H1 (cell line): ENCODE measurements around the gene ARMC5. TPM values are rescaled to one million over a fixed set of nuclear protein-coding genes. Genes with fewer than 3 reads are reported as not detected.

Experiments used
- BRCA1 ChIP-seq: IDR thresholded peaks from 2 replicates; pipeline ENCODE4 v1.6.1; 2012; ENCODE audit warnings: low read depth, low read length, improper control_type of control experiment
- CBX8 ChIP-seq: fragments of 300-800, 300-1000 bp; sonication (generic); IDR thresholded peaks from 2 replicates; pipeline ENCODE4 v1.7.1; 2016; ENCODE audit warnings: low read depth, low read length, borderline replicate concordance
- NRF1 ChIP-seq: IDR thresholded peaks from 2 replicates; pipeline ENCODE4 v1.6.1; 2011; ENCODE audit warnings: mild to moderate bottlenecking, low read depth, low read length, improper control_type of control experiment
- RXRA ChIP-seq: IDR thresholded peaks from 2 replicates; pipeline ENCODE4 v1.6.1; 2011; ENCODE audit warnings: low read depth, mild to moderate bottlenecking, low read length, moderate library complexity; ENCODE audit not compliant: insufficient read depth
- SIN3A ChIP-seq, 2 experiments: IDR thresholded peaks in 1 of 2; conservative IDR thresholded peaks in 1 of 2; 2 replicates each; pipeline ENCODE4 v1.6.1; 2011 to 2012; ENCODE audit warnings: low read length in 2 of 2, improper control_type of control experiment in 1 of 2, low read depth in 1 of 2, mild to moderate bottlenecking in 1 of 2
- SP2 ChIP-seq: IDR thresholded peaks from 2 replicates; pipeline ENCODE4 v1.6.1; 2012; ENCODE audit warnings: mild to moderate bottlenecking, low read length, inconsistent platforms
- SRF ChIP-seq: IDR thresholded peaks from 2 replicates; pipeline ENCODE4 v1.6.1; 2011; ENCODE audit warnings: mild to moderate bottlenecking, low read depth, low read length, moderate library complexity
- polyA plus RNA-seq, 7 experiments: library from polyadenylated mRNA; depleted of rRNA in 3 of 7; stranded (reverse) in 5 of 7; unstranded in 2 of 7; fragments of >200 nt in 5 of 7; fragments of 200-250 nt in 2 of 7; gene quantifications; 1 replicate in 5 of 7; 2 replicates in 1 of 7; 4 replicates in 1 of 7; pipeline versions ENCODE4 v1.2.1 to v1.2.3, GENCODE V29; 2011 to 2013; ENCODE audit warnings: missing spikeins in 2 of 7, mixed read lengths in 2 of 7
- total RNA-seq: library from RNA; stranded (reverse); fragmentation: NEBNext Ultra II Directional; extraction: Animal tissue kit (Norgen Biotek cat#: 25700); gene quantifications from 2 replicates; pipeline ENCODE4 v1.2.1, GENCODE V29; 2021
- TF ChIP-seq, protein P1 (sequence below): IDR thresholded peaks from 2 replicates; pipeline ENCODE4 v1.6.1; 2012; ENCODE audit warnings: inconsistent platforms

ARMC5 gene
- total and polyA plus RNA-seq, 2 of the 8 experiments (the other 6 are each of a cell fraction or from before 2014, with no cell fraction given) = 7.8 to 8.7 TPM

DNA sequence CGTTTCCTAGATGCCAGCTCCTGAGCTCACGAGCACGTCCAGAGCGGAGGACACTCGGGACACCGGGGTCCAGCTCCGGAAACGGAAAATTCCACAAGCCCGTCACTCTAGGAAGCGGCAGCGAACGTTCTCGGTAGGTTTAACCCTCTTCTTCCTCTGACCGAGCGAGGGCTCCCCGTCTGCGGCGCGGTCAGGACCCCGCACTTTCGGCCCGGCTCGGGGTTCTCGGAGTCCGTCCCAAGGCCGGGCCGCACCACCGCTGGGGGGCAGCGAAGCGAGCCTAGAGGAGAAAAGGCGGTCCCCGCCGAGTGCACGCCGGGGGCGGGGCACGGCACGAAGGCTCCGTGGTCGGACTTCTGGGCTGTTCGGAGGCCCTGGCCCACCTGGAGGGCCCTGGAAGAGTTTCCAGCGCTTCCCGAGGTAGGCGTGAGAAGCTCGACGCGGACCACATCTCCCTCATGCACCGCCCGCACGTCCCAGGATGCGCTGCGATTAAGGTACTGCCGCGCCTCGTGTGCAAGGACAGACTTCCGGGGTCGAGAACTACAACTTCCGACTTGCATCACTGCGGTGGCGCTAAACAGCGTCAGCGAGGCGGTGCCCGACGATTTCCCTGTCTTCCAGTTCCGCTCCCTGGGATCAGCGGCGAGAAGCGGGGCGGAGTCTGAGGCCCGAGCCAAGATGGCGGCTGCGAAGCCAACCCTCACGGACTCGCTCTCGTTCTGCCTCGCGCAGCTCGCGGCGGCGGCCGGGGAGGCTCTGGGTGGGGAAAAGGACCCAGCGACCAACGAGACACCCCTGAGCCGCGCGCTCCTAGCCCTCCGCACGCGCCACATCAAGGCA, at the start of gene ARMC5 (continued):
- TF ChIP-seq, protein P1, sequence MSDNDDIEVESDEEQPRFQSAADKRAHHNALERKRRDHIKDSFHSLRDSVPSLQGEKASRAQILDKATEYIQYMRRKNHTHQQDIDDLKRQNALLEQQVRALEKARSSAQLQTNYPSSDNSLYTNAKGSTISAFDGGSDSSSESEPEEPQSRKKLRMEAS = peak; percentile 96
- TF ChIP-seq NRF1 (no peak), RXRA (no peak), SRF (no peak), BRCA1 (no peak), CBX8 (no peak), SIN3A (conservative IDR thresholded peaks at IDR 0.05 in 1 of 2, IDR thresholded peaks at IDR 0.05 in 1 of 2; ENCODE audit: low read depth in 1 of 2, low read length in 2 of 2) (peak; percentile 59 to 90; a peak in 2 of 4 replicates), SP2 (no peak)
